Dermis blood vessel endothelial cell (primary cell): ENCODE data around the gene SVIL. TPM values are rescaled to one million over a fixed set of nuclear protein-coding genes. Genes with fewer than 3 reads are reported as not detected.
"Not testable (repeated sequence)": the region's sequence is repeated elsewhere in the genome, so short reads cannot be mapped to it uniquely, and the experiment has no call there.

Experiments
- DNase-seq: peaks from one replicate; pipeline ENCODE4 v3.0.0; 2010
- total RNA-seq: library from RNA; depleted of rRNA; stranded (reverse); fragments of >200 nt; gene quantifications from 2 replicates; pipeline ENCODE4 v1.2.3, GENCODE V29; 2014

The SVIL gene
- total RNA-seq, 1 donor from 2014 or later: 80.8 TPM

DNA sequence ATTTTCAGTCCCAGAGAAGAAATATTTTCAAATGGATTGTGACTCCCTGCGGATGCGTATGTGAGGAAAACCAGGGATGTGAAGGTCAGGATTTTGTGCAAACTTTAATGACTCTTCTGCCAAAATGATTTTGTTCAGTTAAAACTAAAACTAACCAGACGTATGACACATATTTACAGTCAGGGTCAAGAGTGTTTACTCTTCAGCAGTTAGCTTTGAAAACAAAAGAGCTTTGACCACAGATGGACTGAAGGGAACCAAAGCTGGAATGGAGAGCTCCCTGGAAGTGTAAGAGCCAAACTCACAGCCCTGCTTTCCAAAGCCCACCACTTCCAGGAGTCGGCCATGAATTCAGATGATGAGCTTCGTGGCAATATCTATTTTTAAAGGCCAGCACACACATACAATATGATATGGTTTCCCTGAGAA, 15.5 kb downstream of the SVIL start:
- DNase-seq: no peak

DNA sequence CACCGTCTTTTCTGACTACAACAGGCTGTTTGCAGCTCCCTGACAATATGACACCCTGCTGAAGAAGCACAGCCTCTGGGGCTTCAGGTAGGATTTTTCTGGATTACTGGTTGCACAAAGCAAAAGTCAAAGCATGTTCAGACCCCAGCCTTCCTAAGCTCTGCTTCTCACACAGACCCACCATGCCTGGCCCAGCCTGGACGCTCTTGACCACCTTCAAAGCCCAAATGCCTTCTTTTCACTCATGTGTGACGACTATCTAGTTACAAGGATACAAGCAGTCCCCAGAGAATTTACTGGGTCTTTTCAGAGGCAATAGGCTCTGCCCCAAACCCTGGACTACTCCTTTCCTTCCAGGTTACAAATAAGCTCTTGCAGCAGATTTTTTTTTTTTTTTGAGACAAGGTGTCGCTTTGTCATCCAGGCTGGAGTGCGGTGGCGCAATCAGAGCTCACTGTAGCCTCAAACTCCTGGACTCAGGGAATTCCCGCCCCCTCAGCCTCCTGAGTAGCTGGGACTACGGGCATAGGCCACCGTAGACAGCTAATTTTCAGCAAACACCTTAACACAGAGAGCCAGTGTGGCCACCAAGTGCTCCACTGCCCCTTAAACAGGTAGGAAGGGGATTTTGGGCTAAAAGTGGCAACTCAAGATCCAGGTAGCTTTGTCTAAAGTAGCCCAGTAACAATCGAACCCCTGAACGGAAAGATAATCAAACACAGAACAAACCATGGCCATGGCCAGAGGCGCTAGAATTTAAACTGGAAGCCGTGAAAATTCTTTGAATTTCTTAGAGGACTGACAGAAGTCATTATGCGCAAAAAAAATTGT, 16.2 kb downstream of the SVIL start:
- no peak for DNase-seq

DNA sequence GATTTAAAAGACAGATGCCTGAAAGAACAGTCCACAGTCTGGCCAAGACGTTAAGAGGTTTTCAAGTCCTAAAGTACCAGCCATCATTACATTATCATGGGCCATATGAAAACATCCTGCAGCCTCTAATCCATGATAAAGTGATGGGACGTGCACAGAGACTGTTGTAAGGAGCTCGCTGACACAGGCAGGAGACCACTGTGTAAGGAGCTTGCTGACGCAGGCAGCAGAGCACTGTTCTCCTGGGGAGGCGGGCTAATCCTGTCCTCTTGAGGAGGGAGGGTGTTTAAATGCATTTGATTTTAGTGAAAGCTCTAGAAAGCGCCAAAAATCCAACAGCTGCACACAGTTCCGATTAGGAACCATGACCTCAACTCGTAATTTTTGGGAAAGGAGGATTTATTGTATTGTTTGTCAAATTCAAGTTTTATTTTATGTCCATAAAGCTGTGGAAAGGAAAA, 16.9 kb downstream of the SVIL start:
- DNase-seq: no peak

DNA sequence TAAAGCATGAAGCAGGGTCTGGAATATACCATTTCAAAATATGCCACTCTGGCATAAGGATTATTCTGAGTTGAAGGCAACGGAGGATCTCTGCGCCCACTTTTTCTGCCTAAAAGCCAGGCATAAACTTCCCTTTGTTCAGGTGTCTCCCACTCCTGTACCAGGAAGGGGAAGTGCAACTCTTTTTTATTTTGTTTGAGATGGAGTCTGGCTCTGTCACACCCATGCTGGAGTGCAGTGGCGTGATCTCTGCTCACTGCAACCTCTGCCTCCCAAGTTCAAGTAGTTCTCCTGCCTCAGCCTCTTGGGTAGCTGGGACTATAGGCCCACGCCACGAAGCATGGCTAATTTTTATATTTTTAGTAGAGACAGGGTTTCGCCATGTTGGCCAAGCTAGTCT, 18.2 kb downstream of the SVIL start:
- no peak for DNase-seq

DNA sequence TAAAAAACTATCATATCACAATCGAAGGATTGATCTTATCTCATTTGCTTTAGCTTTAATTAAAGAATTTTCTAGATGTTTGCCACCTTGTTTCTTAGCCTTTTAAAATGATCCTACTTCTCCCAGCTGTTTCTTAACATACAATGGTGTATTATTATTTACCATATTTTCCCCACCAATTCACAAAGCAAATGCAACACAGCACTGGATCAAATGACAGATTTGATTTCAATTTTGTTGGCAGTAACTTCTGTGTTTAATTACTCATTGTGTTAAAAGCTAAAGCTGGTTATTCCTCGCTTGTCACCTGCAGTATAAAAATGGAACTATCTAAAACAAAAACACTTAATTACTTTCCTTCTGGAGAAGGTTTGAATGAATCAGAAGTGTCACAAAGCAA, 19.6 kb downstream of the SVIL start:
- no peak for DNase-seq

DNA sequence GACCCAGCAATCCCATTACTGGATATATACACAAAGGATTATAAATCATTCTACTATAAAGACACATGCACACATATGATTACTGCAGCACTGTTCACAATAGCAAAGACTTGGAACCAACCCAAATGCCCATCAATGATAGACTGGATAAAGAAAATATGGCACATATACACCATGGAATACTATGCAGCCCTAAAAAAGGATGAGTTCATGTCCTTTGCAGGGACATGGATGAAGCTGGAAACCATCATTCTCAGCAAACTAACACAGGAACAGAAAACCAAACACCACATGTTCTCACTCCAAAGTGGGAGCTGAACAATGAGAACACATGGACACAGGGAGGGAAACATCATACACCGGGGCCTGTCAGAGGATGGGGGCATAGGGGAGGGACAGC, 20.5 kb downstream of the SVIL start:
- not testable (repeated sequence) for DNase-seq

DNA sequence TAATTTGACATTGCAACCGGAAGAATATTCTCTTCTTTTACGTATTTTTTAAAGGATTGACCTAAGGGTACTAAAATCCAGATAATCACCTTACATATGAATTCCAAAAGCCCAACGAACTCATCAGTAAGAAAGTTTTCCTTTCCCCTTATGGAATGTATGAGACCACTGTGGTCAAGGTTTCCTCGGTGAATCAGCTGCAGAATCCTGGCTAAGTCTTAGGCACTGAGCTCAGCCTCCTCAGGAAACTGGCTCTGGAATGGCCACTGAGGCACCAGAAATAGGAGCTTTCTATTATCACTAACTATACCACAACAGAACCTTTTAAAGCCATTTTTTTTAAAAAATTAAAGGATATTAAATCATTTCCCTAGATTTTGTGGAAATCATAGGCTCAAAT, 21.0 kb downstream of the SVIL start:
- no peak for DNase-seq

DNA sequence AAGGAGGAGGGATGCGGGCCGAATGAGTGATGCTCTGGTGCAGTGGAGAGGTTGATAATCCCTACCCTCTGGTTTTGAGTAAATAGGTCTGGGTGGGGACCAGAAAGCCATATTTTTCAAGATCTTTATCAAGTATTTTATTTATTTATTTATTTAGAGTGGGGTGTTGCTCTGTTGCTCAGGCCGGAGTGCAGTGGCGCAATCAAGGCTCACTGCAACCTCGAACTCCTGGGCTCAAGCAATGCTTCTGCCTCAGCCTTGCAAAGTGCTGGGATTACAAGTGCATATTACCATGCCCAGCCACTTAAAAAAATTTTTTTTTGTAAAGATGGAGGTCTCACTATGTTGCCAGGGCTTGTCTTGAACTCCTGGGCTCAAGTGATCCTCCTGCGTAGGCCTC, 21.6 kb downstream of the SVIL start:
- DNase-seq: no peak

DNA sequence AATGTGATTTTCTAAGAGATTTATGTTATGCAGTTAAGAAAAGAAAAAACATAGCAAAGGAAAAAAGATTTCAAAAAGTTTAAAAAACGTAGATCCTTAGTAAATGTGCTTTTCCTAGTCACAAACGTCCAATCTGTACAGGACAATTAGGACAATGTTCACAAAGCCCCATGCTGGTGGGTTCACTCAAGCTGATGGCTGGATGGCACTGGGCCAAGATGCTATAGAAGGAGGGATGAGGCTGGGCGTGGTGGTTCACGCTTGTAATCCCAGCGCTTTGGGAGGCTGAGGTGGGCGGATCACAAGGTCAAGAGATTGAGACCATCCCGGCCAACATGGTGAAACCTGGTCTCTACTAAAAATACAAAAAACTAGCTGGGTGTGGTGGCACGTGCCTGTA, 22.1 kb downstream of the SVIL start:
- DNase-seq: no peak

DNA sequence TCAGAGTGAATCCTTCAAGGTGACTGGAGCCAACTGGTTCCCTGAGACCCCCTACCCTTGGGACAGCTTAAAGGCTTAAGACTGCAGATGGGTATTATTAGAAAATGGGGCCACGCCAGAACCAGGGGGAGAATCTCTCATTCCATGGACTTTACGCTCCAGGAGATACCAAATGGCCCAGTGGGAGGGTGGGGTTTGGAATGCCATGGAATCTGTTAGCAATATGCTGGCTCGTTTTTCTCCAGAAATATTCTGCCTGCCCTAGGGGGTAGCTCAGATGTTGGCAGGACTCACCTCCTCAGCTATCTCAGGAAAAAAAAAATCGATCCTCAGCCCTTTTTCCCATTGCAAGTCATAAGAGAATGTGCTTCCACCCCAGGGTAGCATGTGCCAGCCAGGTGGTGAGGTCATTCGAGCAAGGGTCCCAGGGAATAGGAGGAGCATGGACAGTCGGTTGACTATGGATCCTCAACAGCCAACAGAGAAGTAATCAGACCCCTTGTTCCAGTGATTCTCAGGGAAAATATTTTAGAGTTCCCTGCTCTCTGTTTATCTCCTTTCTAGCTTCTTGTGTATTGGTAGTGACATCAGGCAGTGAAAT, 22.9 kb downstream of the SVIL start:
- DNase-seq: no peak

DNA sequence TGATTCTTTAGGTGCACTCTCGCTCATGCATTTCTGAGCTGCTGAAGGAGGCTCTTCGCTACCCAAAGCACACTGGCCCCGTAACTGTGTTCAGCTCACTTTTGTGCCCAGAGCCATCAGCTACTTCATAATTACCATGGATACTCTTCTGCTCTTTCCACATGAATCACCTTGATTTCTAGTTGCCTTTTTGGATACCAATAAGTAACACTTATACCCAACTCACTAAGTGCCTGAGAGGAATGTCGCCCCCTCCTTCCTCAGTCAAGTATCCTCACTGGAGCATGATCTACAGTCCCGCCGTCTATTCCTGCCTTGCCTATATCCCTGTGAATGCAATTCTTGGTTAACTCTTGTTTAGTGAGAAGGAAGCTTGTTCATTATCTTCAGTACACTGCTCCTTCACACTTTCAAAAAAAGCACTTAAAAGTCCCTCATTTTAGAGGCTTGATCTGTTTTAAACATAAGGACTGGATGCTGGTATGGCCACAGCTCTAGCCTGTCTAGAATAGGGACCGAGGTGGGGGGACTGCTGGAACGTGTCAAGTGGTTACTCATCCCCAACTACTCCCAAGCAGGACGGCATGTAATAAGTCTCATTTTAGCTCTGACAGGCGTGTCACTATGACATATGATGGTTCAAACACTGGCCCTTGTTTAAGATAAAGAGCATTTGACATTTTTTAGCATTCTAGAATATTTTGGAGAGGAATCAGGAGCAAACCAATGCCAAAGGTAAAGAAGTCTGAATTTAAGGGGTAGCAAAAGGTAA, 23.7 kb downstream of the SVIL start:
- DNase-seq: no peak

DNA sequence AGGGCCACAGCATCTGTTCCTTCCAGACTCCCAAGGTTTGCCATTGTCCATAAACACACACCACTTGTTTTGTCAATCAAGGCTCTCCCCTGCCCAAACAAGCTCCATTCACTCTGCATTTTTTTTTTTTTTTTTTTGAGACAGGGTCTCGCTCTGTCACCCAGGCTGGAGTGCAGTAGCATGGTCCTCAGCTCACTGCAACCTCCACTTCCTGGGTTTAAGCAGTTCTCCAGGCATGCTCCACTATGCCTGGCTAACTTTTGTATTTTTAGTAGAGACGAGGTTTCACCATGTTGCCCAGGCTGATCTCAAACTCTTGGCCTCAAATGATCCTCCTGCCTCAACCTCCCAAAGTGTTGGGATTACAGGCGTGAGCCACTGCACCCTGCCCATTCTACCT, 24.4 kb downstream of the SVIL start:
- DNase-seq: not testable (repeated sequence)

DNA sequence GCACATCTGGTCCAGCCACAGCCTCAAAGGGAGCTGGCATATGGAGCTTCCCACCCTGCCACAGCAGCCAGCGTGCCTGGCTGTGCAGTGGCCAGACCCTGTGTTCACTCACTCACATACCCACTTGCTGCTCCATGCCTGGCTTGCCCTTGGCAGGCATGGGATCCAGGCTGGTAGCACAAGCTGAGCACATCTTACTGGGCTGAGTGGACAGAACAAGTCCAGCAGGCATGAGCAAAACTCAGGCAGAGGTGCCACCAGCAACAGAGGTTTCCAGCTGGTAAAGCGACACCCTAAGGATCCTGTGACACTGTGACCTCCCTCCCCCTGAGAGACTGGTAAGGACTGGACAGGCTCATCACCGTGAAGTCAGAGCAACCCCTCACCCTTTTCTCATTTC, 25.1 kb downstream of the SVIL start:
- DNase-seq: no peak

DNA sequence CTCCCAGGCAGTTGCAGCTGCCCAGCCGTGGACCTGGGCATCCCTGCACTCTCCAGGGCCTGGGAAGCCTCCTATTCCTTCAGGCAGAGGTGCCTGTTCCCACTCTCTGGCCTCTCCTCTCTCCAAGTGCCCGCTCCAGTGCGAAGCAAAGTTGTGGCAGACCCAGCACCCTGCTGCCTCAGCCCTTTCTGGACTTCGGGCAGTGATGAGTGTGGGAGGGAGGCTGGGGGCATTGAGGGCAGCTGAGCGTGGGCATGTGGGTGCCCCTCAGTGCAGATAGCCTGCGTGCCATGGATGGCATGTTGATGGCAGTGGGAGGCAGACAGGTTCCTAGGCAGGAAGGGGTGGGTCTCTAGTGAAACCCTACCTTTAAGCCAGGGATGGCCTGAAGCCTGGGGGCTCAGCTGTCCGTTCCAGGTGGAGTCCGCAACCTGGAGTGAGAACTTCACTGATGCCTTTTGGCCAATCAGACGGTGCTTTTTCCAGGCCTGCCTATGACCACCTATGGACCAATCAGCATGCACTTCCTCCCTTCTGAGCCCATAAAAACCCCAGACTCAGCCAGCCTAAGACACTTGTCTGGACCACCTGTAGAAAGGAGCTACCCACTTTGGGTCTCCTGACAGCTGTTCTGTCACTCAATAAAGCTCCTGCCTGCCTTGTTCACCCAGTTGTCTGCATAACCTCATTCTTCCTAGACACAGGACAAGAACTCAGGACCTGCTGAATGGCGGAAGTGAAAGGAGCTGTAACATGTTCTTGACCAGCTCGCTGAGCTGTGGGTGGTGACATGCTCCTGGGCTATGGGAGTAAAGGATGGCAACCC, 26.1 kb downstream of the SVIL start:
- DNase-seq: no peak

DNA sequence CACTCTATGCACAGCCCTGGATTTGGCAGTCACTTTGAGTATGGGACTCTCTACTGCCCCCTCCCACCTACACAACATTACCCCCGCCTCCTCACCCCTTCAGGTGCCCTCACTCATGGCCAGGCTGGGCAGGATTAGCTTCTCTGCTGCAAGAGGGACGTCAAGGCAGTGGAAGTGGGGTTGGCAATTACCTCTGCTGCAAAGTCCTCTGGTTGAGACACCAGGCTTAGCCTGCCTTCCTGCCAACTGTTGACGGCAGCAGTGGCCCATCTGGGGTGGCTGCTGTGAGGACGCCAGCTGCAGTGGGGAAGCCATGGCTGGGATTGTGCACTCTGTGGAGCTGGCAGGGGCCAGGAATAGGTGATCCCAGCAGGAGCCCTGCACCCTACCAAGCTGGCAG, 26.7 kb downstream of the SVIL start:
- no peak for DNase-seq

DNA sequence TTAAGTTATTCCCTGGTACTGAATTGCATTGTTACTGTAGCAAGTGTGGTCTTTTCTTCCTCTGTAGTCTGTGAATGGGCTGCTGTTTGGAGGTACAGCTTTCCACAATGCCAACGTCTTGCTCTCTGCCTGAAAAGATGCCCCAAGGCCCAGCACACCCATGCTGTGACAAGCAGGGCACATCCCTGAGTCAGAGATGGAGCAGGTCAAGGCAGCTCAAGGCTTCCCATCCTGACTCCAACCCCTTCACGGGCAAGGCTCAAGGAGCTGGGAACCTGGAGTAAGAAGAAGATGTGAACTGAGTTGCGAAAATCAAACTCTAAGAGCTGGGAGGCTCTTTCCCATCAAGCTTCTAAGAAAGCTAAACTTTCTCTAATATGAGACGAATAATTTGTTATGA, 27.2 kb downstream of the SVIL start:
- DNase-seq: no peak

DNA sequence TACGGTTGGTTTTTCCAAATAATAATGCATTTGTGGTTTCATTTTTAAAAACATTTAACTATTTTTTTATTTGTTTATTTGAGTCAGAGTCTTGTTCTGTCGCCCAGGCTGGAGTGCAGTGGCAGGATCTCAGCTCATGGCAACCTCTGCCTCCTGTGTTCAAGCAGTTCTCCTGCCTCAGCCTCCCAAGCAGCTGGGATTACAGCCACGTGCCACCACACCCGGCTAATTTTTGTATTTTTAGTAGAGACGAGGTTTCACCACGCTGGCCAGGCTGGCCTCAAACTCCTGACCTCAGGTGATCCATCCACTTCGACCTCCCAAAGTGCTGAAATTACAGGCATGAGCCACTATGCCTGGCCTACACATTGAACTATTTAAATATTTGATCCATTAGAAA, 28.1 kb downstream of the SVIL start:
- not testable (repeated sequence) for DNase-seq

DNA sequence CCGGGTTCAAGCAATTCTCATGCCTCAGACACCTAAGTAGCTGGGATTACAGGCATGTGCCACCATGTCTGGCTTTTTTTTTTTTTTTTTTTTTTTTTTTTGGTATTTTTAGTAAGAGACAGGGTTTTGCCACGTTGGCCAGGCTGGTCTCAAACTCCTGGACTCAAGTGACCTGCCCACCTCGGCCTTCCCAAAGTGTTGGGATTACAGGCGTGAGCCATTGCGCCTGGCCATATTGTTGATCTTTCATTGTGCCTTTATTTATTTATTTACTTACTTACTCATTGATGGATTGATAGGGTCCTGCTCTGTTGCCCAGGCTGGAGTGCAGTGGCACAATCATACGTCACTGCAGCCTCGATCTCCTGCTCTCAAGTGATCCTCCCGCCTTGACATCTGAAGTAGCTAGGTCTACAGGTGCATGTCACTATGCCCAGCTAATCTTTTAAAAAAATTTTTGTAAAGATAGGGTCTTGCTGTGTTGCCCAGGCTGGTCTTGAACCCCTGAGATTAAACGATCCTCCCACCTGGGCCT, 30.4 kb downstream of the SVIL start:
- no peak for DNase-seq

DNA sequence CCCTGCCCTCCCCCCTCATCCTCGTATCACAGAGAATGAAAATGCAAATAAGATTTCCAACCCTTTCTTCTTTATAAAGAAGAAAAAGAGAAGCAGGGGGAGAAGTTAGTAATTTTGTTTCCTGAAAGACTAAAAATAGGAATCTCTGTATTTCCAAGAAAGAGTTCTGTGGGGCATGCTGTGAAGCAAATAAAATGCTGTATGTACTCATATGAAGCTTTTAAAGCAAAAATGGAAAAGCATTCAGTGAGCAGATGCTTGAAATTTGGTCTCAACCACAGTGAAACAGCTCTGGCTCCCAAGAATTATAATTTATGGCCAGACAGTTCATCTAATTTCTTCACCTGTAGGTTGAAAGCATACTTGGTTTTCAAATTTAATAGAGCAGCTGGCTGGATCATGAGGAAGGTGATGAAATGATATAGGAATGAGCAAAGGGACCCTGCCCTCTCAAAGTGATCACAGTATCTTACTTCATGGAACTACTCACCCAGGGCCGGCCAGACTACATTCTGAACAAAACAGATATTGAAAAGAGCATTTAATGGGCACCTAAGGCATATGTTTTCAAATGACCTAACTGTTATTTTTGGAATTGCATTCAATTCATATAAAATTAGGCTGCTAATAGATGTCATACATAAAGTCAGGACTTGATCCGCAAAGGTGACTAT, 31.4 kb downstream of the SVIL start:
- DNase-seq: no peak

DNA sequence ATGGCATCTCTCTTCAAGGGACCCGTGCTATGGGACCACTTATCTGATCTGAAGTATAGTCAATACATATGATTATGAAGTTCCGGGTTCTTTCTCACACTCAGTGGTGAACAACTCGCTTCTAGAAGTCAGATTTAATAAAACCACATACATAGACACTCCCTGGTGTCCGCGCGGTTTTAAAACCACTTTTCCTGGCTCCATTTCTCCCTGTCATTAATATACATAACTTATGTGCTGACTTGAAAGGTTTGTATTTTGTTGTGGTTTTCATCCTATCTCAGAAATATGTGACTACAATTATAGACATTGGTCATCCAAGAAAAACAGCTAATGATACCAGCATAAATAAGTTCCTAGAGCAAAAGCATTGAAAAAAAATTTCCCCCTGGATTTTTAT, 34.0 kb downstream of the SVIL start:
- DNase-seq: no peak

DNA sequence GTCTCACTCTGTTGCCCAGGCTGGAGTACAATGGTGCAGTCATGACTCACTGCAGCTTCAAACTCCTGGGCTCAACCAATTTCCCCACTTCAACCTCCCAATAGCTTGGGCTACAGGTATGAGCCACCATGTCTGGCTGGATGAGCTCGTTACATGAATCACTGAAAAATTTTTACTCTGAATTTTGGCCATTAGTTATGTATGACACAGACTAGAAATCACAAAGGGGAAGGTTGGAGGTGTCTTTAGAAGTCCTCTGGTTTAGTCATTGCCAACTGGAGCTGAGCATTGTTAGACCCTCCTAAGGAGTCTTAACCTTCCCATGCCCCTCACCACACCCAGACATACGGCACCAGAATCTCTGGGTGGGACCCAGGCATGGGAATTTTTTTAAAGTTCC, 34.7 kb downstream of the SVIL start:
- no peak for DNase-seq

DNA sequence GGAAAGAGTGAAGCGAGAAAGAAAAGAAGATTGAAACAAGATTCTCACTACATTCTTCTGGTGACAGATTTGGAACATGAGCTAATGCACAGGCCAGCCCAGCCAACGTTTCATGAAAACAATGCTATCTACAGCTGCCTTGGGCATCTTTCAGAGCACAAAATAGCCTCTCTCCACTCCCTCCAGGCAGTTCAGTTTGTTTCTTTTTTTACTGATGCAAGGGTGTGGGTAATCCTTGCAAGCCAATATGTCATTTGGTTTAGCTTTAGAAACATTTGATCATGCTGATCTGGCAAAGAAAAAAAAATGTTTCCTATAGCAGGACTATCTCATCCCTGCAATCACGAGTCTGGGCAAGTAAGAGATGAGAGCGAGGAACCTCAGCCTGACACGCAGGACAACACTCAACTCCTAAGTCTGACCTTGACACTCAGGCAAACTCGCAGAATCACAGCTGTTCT, 35.9 kb downstream of the SVIL start:
- no peak for DNase-seq
